CD1c-positive myeloid dendritic cell (primary cell): Measurements from ENCODE around the gene SPIRE1.
"Not testable (repeated sequence)": the region's sequence is repeated elsewhere in the genome, so short reads cannot be mapped to it uniquely, and the experiment has no call there.

Experiments
- DNase-seq: peaks from one replicate; pipeline ENCODE4 v3.0.0-alpha.2; 2016; ENCODE audit errors: extremely low spot score

Gene SPIRE1

DNA sequence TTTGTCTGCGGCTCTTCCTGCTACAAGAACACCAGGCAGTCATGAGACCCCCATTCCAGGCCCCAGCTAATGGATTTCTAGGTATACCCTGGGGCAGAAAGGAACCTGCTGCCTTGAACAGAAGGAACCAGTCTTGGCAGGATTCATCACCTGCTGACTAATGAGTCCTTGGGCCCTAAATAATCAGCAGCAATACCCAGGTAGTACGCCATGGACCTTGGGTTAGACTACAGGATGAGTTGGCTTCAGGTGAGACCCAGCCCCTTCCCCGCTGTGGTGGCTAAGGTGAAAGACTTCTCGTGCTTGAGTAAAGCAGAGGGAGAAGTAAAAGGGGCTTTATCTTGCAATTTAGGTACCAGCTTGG is 105.0 kb downstream of the SPIRE1 start:
- no peak for DNase-seq

DNA sequence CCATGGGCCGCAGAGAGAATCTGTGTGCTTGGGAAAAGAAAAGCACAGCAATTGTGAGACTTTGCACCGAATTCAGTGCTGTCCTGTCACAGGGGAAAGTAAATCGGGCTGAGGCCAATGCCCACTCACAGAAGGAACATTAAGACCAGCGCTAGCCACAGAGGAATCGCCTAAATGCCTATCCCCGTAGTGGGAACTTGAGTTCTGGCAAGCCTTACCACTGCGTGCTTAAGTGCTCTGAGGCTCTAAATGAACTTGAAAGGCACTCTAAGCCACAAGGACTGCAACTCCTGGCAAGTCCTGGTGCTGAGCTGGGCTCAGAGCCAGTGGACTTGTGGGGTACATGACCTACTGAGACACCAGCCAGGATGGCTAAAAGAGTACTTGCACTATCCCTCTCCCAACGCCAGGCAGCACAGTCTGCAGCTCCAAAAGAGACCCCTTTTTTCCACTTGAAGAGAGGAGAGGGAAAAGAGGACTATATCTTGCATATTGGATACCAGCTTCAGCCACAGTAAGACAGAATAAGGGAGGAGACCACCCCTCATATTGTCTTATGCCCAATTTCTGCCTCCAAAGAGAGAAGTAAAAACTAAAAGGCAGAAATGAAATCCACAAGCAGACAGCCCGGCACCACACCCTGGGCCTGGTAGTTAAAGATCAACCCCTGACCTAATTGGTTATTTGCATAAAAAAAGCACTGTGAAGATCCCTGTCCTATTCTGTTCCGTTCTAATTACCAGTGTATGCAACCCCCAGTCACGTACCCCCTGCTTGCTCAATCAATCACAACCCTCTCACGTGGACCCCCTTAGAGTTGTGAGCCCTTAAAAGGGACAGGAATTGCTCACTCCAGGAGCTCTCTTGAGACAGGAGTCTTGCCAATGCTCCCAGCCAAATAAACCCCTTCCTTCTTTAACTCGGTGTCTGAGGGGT is 105.7 kb downstream of the SPIRE1 start:
- not testable (repeated sequence) for DNase-seq

DNA sequence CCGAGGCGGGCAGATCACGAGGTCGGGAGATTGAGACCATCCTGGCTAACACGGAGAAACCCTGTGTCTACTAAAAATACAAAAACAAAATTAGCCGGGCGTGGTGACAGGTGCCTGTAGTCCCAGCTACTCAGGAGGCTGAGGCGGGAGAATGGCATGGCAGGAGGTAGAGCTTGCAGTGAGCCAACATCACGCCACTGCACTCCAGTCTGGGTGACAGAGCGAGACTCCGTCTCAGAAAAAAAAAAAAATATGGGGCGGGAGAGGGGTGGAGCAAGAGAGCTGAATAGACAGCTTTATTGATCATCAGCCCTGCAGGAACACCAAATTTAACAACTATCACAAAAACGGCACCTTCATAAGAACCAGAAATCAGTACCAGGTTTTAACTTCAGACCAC is 106.4 kb downstream of the SPIRE1 start:
- DNase-seq: not testable (repeated sequence)

DNA sequence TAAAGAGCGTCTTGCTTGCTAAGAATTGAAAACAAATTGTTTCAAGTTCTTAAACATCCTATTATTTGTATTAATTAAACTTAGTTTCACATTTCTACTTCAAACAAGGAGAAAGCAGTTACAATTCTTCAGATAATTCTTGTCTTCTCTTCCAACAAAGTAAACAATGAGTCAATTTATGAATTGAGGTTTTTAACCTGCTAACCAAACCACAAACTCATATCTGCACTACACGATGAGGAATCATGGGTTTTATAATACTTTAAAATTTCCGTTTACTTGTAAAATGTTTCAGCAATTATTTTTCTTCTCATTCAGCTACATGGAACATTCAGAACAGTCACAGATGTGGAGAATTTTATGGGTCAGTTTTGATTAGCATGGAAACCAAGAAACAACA is 114.2 kb downstream of the SPIRE1 start:
- no peak for DNase-seq

DNA sequence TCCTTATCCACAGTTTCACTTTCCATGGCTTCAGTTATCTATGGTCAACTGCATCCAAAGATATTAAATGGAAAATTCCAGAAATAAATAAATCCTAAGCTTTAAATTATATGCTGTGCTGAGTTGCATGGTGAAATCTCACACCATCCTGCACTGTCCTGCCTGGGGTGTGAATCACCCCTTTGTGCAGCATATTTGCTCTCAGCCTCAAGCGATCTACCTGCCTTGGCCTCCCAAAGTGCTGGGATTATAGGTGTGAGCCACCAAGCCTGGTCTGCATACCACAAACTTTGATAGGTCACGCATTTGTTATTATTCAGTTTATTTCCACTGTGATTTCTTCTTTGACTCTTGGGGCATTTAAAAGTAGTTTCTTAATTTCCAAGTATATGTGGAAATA is 117.2 kb downstream of the SPIRE1 start:
- DNase-seq: no peak

DNA sequence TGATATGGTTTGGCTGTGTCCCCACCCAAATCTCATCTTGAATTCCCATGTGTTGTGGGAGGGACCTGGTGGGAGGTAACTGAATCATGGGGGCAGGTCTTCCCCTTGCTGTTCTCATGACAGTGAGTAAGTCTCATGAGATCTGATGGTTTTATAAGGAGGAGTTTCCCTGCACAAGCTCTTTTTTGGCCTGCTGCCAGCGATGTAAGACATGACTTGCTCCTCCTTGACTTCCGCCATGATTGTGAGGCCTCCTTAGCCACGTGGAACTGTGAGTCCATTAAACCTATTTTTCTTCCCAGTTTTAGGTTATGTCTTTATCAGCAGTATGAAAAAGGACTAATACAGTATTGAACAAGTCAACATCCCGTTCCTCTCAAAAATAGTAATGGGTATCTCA is 118.7 kb downstream of the SPIRE1 start:
- DNase-seq: peak; percentile 8

DNA sequence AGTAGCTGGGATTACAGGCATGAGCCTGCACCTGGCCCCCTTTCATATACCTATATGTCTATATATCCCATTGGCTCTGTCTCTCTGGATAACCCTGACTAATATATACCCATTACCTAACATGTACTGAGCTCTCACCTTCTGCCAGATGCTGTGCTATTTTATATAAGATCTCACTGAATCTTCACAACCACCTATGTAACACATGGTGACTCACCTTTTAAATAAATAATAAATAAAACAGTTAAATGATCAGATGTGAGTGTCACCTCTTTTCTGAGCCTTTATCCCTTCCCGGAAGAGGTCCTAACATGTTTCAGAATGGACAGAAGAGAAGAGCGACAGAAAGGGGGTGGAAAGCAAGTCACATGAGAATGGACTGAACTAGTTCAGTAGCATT is 123.1 kb downstream of the SPIRE1 start:
- no peak for DNase-seq

DNA sequence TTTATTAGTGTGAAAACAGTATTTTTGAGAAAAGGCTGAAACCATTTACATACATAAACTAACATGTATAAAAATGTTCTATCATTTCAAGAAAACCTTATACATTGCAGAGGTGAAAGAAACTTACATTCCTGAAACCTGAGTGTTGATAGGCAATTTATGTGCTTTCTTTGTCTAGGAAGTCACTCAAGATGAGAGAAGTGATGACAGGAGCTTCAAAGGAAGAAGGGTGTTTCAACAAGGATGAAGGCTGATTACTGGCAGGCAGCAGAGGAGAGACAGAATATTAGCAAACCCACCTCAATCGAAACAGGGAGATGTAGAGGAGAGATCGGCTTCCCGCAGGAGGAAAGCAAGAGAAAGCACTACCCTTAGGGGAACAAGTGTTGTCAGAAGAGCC is 125.2 kb downstream of the SPIRE1 start:
- no peak for DNase-seq

DNA sequence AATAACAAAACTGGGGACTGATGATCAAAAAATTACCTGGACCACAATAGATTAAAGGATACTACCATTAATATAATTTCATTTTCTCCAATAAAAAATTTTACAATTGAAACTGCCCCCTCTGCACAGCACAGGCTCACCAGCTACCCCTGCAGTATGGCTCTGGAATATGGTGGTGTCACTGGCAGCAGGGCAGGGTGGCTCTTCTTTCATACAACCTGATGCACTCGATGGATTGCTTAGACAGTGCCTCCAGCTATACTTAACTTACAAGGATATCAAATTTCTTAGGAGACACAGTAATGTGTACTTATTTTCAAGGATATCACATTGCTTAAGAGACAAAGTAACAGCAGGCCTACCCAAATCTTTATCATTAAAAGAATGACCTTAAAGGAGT is 126.2 kb downstream of the SPIRE1 start:
- no peak for DNase-seq

DNA sequence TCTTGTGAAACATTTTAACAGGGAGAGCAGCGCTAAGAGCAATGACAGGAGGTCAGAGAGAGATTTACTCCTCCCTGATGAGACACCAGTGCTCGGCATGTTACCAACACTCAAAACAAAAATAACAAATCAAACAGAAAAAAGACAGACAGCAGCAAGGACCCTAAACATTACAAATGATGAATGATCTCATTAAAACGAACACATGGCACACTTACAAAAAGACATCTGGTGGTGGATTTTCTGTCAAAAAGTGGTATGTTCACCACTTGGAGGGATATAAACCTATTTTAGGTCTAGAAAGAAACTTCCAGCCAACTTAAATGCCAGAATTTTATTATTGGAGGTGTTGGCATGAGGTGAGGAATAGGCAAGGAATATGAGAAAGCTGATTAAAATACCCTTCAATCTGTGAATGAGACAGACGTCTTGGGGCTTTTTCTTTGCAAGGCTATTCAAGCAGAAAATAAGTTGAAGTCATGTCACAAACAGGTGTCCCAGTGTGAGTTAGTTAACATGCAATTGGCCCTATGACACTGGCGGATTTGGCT is 137.4 kb downstream of the SPIRE1 start:
- no peak for DNase-seq

DNA sequence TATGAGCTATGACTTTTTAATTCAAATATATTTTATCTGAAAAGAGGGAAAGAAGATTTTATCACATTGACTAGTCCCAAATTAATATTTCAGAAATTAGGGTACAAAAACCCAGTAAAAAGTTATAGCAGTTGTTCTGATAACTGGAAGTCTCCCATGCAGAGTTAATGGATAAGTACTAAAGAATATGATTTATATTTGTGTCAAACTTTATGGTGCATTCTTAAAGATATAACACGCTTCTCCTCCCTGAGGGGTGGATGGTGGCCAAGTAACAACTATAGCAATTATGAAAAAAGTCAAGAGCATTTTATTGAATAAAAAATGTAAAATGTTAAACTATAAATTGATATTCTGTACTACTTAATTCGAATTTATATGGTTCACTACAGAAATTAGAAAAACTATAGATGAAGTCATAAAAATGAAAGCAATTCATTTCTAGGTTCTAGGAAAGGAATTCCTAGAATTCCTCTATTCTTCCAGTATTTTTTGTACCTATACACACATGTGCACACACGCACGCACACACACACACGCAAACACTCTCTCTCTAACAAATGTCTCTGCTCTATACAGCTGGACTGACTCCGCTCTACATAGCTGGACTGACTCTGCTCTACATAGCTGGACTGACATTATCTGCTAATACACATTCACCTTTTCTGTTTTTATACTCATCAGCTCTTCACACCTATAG is 138.9 kb downstream of the SPIRE1 start:
- no peak for DNase-seq

DNA sequence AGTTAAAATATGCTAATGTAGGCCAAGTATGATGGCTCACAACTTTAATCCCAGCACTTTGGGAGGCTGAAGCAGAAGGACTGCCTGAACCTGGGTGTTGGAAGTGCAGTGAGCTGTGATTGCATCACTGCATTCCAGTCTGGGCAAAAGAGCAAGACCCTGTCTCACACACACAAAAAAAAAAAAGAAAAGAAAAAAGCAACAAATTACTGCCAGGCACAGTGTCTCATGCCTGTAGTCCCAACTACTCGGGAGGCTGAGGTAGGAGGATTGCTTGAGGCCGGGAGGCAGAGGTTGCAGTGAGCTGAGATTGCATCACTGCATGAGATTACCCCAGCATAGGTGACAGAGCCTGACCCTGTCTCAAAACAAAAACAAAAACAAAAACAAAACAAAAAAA is 139.6 kb downstream of the SPIRE1 start:
- no peak for DNase-seq

DNA sequence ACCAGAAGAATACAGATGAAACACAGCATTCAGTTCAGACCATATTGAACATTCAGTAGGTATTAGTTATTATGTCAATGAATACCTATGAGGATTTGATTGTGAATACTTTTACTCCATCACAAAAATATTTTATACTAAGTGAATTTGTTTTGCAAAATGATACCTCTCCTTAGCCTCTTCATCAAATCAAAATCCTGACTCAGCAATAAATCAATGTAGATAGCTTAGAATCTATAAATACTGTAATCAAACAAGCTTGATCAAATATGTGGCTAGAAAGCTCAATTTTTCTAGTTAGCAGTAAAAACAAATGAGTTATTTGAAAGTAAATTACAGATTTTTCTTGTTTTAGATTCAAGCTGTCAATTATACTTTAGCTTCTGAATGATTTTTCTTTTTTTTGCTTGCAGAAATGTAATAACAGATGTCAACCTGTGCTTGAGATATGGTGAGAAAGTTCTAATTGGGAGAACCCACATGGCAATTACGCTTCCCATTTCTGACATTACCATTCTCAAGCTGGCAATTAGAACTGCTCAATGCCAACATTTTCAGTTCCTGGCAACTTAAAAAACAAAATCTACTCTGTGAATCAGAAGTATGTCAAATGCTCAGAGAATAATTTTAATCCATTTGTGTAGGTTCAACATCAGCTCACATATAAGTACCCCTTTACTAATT is 140.6 kb downstream of the SPIRE1 start:
- no peak for DNase-seq

DNA sequence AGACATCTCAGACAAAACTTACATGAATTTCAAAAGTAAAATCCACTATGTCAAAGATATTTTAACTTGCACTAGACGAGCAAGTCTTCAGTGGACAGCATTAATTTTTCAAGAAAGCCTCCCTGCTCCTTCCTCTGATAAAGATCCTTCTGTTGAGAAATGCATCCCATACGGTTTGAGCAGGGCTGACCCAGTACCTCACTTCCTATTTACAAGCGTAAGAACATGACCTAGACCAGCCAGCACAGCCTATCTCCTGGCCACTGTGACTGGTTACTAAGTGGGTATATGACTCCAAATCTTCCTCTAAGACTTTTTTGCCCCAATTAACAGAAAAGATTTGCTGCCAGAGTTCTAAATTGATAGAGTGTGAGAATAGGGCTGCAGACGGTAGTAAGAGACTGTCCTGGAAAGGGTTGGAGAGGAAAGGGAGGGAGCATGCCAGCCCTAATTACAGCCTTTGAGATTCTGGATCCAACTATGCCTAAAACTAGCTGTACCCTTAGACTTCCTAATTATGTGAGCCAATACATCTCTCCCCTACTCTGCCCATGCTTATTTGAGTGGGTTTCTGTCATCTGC is 141.8 kb downstream of the SPIRE1 start:
- no peak for DNase-seq

DNA sequence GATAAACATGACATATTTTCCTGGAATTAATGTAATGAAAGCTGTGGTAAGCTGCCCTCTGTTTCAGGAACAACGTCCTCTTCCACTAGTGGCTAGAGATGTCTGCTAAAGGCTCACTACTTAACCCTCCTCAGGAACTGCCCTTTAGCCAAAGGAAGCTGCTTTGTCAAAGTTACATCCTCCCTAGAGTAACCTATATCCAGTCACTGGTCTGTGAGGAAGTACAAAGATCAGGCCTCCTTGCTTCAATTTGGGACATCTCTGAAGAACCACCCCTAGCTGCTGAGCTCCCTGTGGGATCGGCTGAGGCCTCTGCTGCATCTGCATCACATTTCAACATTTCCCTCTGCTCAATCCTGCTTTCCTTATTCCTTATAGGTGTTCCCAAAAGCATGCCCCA is 142.4 kb downstream of the SPIRE1 start:
- no peak for DNase-seq

DNA sequence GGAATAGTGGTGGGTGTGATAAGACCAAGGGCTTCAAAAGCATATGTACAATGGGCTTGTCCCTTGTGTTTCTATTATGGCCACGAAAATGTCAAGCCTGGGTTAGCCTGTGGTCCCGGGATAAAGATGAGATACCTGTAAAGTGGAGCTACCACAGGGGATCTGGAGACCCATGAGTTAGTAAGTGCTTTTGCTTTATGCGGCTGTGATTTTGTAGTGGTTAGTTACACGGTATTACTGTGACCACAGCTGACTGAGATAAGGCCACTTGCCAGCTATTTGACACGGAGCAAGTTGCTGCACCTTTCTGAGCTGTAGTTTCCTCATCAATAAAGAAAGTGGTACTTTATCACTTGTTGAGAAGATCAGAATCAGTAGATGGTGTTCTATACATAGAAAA is 150.9 kb downstream of the SPIRE1 start:
- DNase-seq: no peak

DNA sequence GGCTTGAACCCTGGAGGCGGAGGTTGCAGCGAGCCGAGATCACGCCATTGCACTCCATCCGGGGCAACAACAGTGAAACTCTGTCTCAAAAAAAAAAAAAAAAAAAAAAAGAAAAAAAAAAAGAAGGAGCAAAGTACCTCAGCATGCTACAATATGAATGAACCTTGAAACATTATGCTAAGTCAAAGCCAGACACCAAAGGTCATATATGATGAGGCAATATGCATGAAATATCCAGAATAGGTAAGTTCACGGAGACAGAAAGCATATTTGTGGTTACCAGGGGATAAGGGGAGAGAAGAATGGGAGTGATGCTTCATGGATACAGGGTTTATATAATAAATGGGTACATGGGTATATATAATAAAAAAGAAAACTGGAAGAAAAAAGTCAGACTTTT is 156.9 kb downstream of the SPIRE1 start:
- DNase-seq: no peak

DNA sequence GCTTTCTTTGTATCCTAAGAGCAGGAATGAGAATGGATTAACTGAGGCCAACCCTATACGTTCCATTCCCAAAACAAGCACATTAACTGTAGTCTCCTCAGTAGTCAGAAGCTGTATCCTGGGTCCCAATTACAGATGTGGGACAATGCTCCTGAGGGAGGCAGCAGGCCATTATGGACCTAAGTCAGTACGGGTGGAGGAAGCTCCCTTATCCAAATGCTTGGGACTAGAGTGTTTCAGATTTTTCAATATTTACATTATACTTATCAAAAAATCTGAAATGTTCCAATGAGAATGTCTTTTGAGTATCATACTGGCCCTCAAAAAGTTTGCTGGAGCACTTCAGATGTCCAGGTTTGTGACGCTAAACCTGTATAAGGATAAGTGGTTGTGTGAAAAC is 160.1 kb downstream of the SPIRE1 start:
- no peak for DNase-seq

DNA sequence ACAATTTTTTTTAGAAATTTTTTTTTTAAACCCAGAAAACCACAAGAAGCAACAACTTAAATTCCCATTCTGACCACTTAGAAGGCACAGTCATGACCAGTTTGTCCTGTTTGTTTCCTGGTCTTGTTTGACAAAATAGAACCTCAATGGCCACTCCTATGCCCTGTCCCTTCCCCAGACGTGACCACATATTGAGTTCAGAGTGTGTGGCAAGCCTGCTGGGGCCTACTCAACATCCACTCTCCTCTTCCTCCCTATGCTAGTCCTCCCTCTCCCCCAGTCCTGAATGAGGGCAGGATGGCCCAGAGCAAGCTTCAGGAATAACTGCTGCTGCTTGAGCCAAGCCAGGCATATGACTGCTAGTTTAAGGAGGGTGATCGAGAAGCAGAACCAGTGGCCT is 160.6 kb downstream of the SPIRE1 start:
- DNase-seq: no peak

DNA sequence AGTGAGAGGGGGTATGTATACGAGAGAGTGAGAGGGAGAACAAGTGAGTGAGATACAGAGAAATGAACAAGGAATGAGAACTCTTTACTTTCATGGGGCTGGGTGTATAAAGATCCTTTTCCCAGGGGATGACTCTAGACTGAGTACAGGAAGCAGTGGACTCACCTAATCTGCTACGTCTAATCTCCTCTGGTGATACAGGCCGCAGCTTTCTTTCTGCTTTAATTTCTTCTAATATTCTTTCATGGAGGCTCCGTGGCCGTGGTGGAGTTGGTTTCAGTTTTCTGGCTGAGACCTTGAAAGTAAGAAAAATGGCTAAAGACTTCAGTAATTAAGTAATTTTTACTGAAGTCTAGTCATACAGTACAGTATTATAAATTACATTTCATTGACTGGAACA is 165.0 kb downstream of the SPIRE1 start:
- no peak for DNase-seq

DNA sequence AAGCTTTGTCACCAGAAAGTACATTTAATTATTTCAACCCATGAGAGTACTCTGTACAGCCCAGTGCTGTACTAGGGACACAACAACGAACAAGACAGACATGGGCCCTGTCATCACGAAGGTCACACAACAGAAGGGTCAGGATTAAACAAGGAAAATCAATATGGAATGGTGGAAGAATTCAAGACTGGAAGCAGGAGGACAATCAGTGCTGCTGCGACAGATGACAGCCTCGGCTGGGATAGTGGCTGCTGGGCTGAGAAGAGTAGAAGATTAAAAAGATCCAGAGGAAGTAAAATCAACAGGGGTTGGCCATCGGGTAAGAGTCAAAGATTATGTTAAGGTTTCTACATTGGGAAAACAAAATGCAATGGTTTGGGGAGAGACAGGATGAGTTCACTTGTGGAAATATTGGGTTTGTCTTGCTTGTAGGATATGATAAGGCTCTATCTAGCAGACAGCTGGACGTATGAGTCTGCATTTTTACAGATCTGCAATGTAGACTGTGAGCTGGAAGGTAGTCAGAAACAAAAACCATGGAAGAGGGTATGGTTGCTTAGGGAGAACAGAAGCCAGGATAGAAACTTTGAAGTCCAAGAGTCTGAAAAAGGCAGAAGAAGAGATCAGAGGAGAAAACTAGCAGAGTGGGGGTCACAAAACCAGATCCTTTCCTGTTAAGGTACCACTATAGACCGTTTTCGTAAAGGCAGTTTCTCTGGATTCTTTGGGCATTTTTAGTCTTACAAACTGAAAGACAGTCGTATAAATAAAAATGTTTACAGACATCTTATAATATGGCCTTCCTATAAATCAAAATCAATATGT is 166.1 kb downstream of the SPIRE1 start:
- no peak for DNase-seq
